Fibroblast of skin of right quadriceps (primary cell): ENCODE measurements around the gene GREB1.

Experiments used
- DNase-seq: peaks from one replicate; pipeline ENCODE4 v3.0.0-alpha.2; 2013

Gene GREB1

GRCh38 chr2:11563784-11564666 is 30.2 kb downstream of the GREB1 start:
- no peak for DNase-seq

GRCh38 chr2:11564816-11565567 is 31.1 kb downstream of the GREB1 start:
- DNase-seq = no peak

GRCh38 chr2:11566383-11566782 is 32.5 kb downstream of the GREB1 start:
- DNase-seq = no peak

- DNase-seq = no peak
Observed at GRCh38 chr2:11567631-11568031, 33.8 kb downstream of the GREB1 start.

GRCh38 chr2:11568436-11568835 is 34.6 kb downstream of the GREB1 start:
- DNase-seq = no peak

- no peak for DNase-seq
Observed at GRCh38 chr2:11569636-11570035, 35.8 kb downstream of the GREB1 start.

GRCh38 chr2:11571170-11571569 is 37.3 kb downstream of the GREB1 start:
- no peak for DNase-seq

- no peak for DNase-seq
Observed at GRCh38 chr2:11572996-11573395, 39.2 kb downstream of the GREB1 start.

- DNase-seq = peak; percentile 28
Observed at GRCh38 chr2:11573418-11574175, 39.8 kb downstream of the GREB1 start.

- no peak for DNase-seq
Observed at GRCh38 chr2:11574176-11575046, 40.6 kb downstream of the GREB1 start.

GRCh38 chr2:11576398-11576797 is 42.6 kb downstream of the GREB1 start:
- DNase-seq = no peak

- DNase-seq = no peak
Observed at GRCh38 chr2:11577101-11577883, 43.4 kb downstream of the GREB1 start.

- no peak for DNase-seq
Observed at GRCh38 chr2:11578081-11578948, 44.5 kb downstream of the GREB1 start.

GRCh38 chr2:11578986-11579774 is 45.3 kb downstream of the GREB1 start:
- no peak for DNase-seq

GRCh38 chr2:11579867-11580659 is 46.2 kb downstream of the GREB1 start:
- no peak for DNase-seq

GRCh38 chr2:11580697-11581096 is 46.9 kb downstream of the GREB1 start:
- DNase-seq = no peak

GRCh38 chr2:11581124-11581796 is 47.4 kb downstream of the GREB1 start:
- DNase-seq = no peak
